ENCODE results near the gene NAV2.

The NAV2 gene

GRCh38 chr11:20053572-20053971, 340.9 kb downstream of the NAV2 start:
- TF ChIP-seq CTCF (IDR thresholded peaks at IDR 0.05; ENCODE audit: borderline replicate concordance, control extremely low read depth, extremely low read depth, insufficient read depth, missing control alignments), result no peak
- no peak for DNase-seq (ENCODE audit: low spot score)
- in situ Hi-C loops (cut with MboI; ENCODE audit: low sequenced_read_pairs, unreplicated experiment), result no loop called here

- no peak for TF ChIP-seq CTCF (IDR thresholded peaks at IDR 0.05; ENCODE audit: borderline replicate concordance, control extremely low read depth, extremely low read depth, insufficient read depth, missing control alignments)
- in situ Hi-C loops (cut with MboI; ENCODE audit: low sequenced_read_pairs, unreplicated experiment), result no loop called here
- DNase-seq (ENCODE audit: low spot score), result no peak
Measured at GRCh38 chr11:20054584-20054983, 341.9 kb downstream of the NAV2 start.

GRCh38 chr11:20055312-20055711, 342.7 kb downstream of the NAV2 start:
- in situ Hi-C loops (cut with MboI; ENCODE audit: low sequenced_read_pairs, unreplicated experiment), result no loop called here
- no peak for DNase-seq (ENCODE audit: low spot score)
- TF ChIP-seq CTCF (IDR thresholded peaks at IDR 0.05; ENCODE audit: borderline replicate concordance, control extremely low read depth, extremely low read depth, insufficient read depth, missing control alignments), result no peak

- no peak for TF ChIP-seq CTCF (IDR thresholded peaks at IDR 0.05; ENCODE audit: borderline replicate concordance, control extremely low read depth, extremely low read depth, insufficient read depth, missing control alignments)
- in situ Hi-C loops (cut with MboI; ENCODE audit: low sequenced_read_pairs, unreplicated experiment), result no loop called here
- no peak for DNase-seq (ENCODE audit: low spot score)
Measured at GRCh38 chr11:20056109-20056949, 343.7 kb downstream of the NAV2 start.

DNA sequence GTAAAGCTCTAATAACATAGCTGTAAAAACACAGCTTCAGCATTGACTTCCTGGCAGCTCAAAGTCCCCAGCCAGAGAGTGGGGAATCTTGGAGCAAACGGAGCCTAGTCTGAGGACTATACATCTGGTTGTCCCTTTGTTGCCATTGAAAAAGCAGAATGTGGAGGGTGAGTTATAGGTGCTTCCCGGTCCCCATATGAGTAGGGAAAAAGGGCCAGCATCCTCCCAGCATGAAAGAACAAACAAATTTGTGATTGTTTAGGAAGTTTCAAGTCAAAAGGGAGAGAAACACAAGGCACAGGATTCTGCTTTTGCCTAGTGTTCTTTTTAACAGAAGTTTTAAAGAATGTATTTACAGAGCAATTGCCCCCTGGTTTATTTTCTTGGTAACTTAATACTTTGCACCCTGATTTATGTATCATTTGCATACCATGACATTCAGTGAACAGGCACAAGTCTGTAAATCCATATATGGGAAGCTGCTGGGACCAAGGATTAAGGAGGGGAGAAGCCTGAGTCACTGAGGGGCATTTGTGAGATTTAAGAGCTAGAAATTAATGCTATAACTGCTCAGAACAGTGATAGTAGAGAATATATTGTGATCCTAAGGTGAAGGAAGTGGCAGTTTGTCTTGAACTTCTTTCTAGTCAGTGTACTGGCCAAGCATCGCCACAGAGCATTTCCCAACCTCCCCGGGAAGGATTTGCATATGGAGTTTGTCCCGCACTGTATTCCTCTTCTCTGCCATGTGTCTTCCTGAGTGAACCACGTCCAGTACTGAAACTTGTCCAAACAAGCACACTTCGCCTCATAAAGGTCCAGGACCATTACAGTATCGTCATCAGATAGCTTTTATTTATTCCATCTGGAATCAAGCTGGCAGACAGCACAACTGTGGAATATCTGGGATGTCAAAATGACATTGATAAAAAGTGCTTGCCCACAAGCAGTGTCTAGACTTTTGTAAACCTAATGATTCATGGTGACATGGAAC, 344.6 kb downstream of the NAV2 start:
- TF ChIP-seq CTCF (IDR thresholded peaks at IDR 0.05; ENCODE audit: borderline replicate concordance, control extremely low read depth, extremely low read depth, insufficient read depth, missing control alignments), result no peak
- no peak for DNase-seq (ENCODE audit: low spot score)
- in situ Hi-C loops (cut with MboI; ENCODE audit: low sequenced_read_pairs, unreplicated experiment), result no loop called here

DNA sequence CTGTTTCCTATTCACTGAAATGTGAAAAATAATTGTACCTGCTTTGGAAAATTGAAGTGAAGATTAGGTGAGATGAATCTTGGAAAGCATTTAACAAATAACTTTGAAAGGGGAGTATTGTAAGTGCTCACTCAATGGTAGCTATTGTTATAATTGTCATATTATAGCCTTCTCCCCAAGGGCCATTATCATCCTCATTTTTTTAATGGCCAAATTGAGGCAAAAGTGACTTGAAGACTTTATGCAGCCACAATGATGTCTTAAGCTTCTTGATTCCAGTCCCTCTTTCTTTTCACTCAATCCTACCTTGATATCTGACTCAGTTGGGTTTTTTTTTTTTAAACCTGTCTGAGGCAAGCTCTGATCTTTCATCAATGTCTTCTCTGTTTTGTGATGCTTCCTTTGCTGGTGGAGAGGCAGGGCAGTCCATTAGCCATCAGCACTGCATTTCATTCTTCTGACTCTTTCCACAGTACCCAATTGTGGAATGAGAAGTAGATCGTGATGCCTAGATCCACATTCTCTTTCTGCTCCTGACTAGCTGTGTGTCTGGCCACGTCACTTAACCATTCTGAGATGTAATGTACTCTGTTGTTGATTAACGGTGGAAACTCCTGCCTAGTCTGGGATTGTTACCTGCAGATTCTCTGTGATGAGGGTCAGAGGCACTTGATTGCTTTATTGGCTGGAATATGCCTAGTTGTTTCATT, 346.3 kb downstream of the NAV2 start:
- DNase-seq (ENCODE audit: low spot score), result no peak
- in situ Hi-C loops (cut with MboI; ENCODE audit: low sequenced_read_pairs, unreplicated experiment), result no loop called here
- no peak for TF ChIP-seq CTCF (IDR thresholded peaks at IDR 0.05; ENCODE audit: borderline replicate concordance, control extremely low read depth, extremely low read depth, insufficient read depth, missing control alignments)
